HCT116 (cell line): ENCODE measurements around the gene MED9. TPM values are rescaled to one million over a fixed set of nuclear protein-coding genes. Genes with fewer than 3 reads are reported as not detected.
"Not testable (repeated sequence)": the region's sequence is repeated elsewhere in the genome, so short reads cannot be mapped to it uniquely, and the experiment has no call there.

Source experiments
- ATAC-seq: fragments of 200-7000 bp; cut with Tn5 transposase; 2 replicates; pipeline ENCODE4 v1.9.1; 2020; ENCODE audit warnings: mild to moderate bottlenecking, moderate library complexity
- BruUV-seq: library from RNA; stranded (reverse); fragments of 400-500 nt; replicated peaks from 2 replicates; lab custom pipeline; 2021; lab: Mats Ljungman, UMichigan
- CTCF ChIA-PET: fragments of 300-600 bp; sonication (Branson Sonifier 250); formaldehyde crosslinking; loops from one replicate; lab custom pipeline; 2021; ENCODE audit warnings: antibody characterized with exemption; lab: Charles Lee
- POLR2A ChIA-PET: fragments of 300-600, 350-600 bp; sonication (Branson Sonifier 250); formaldehyde crosslinking; loops from one replicate; lab custom pipeline; 2021; ENCODE audit warnings: antibody characterized with exemption; lab: Charles Lee
- RAD21 ChIA-PET, 2 experiments: fragments of 300-600 bp; sonication (Branson Sonifier 250); formaldehyde crosslinking; loops; one replicate each; lab custom pipeline; 2023; ENCODE audit warnings: low total read pairs in 2 of 2; ENCODE audit not compliant: uncharacterized antibody in 2 of 2, unreplicated experiment in 2 of 2, low non-redundant PET in 1 of 2; lab: Charles Lee
- DNase-seq: peaks from one replicate; pipeline ENCODE4 v3.0.0-alpha.2; 2010; ENCODE audit warnings: low read depth, low spot score
- H2AFZ ChIP-seq: fragments of 200-600 bp; shearing (Covaris generic), sonication (generic); 2 replicates; pipeline ENCODE4 v1.6.1; 2017; ENCODE audit warnings: low read depth, mixed run types, mixed read lengths, antibody characterized with exemption, low read length; ENCODE audit not compliant: poor library complexity, severe bottlenecking
- H3K27ac ChIP-seq: 2 replicates; pipeline ENCODE4 v1.5.1; 2012; ENCODE audit warnings: low read depth, low read length
- H3K27me3 ChIP-seq: fragments of 200-600 bp; sonication (generic); 2 replicates; pipeline ENCODE4 v1.6.1; 2016; ENCODE audit warnings: mixed run types, low read length, mixed read lengths; ENCODE audit not compliant: insufficient read depth
- H3K36me3 ChIP-seq, 2 experiments: fragments of 200-500 bp in 1 of 2; fragments of 200-600 bp in 1 of 2; sonication (Bioruptor generic) in 1 of 2; sonication (generic) in 1 of 2; 2 replicates each; pipeline versions ENCODE4 v1.5.1 to v1.6.1; 2014 to 2016; ENCODE audit warnings: low read length in 2 of 2, inconsistent platforms in 1 of 2, mixed read lengths in 1 of 2, mixed run types in 1 of 2; ENCODE audit not compliant: insufficient read depth in 2 of 2, control insufficient read depth in 1 of 2
- H3K4me1 ChIP-seq, 2 experiments: fragments of 200-600 bp in 1 of 2; sonication (generic) in 1 of 2; 2 replicates each; pipeline versions ENCODE4 v1.5.1 to v1.6.1; 2012 to 2017; ENCODE audit warnings: low read length in 2 of 2, inconsistent platforms in 1 of 2, mild to moderate bottlenecking in 1 of 2, mixed read lengths in 1 of 2, mixed run types in 1 of 2, moderate library complexity in 1 of 2; ENCODE audit not compliant: insufficient read depth in 2 of 2, control insufficient read depth in 1 of 2
- H3K4me2 ChIP-seq: fragments of 200-600 bp; sonication (generic); 2 replicates; pipeline ENCODE4 v1.6.1; 2017; ENCODE audit warnings: mixed run types, low read length, mixed read lengths
- H3K4me3 ChIP-seq, 2 experiments: fragments of 200-600 bp in 1 of 2; sonication (generic) in 1 of 2; replicated peaks in 1 of 2; 2 replicates each; pipeline ENCODE4 v1.5.1; 2011 to 2016; ENCODE audit warnings: low read length in 2 of 2, control low read depth in 1 of 2, low read depth in 1 of 2, mild to moderate bottlenecking in 1 of 2, mixed read lengths in 1 of 2, mixed run types in 1 of 2
- H3K79me2 ChIP-seq: fragments of 200-600 bp; sonication (generic); 2 replicates; pipeline ENCODE4 v1.6.1; 2017; ENCODE audit warnings: mild to moderate bottlenecking, mixed run types, low read length, moderate library complexity, mixed read lengths; ENCODE audit not compliant: insufficient read depth
- H3K9ac ChIP-seq: fragments of 200-600 bp; sonication (generic); 2 replicates; pipeline ENCODE4 v1.6.1; 2016; ENCODE audit warnings: low read length, mixed read lengths
- H3K9me2 ChIP-seq: fragments of 200-600 bp; sonication (generic), shearing (Covaris generic); 2 replicates; pipeline ENCODE4 v1.6.1; 2017; ENCODE audit warnings: mixed run types, mild to moderate bottlenecking, moderate library complexity; ENCODE audit not compliant: insufficient read depth
- H3K9me3 ChIP-seq, 2 experiments: fragments of 200-500 bp in 1 of 2; fragments of 200-600 bp in 1 of 2; sonication (Bioruptor generic) in 1 of 2; sonication (generic) in 1 of 2; 2 replicates each; pipeline ENCODE4 v1.6.1; 2014 to 2017; ENCODE audit warnings: low read length in 2 of 2, mixed read lengths in 2 of 2, inconsistent platforms in 1 of 2, low read depth in 1 of 2, mild to moderate bottlenecking in 1 of 2, mixed run types in 1 of 2, moderate library complexity in 1 of 2; ENCODE audit not compliant: control insufficient read depth in 1 of 2, insufficient read depth in 1 of 2
- H4K20me1 ChIP-seq: fragments of 200-600 bp; sonication (generic), shearing (Covaris generic); 2 replicates; pipeline ENCODE4 v1.6.1; 2017; ENCODE audit warnings: mixed run types, mild to moderate bottlenecking, moderate library complexity; ENCODE audit not compliant: insufficient read depth
- CEBPB ChIP-seq: IDR thresholded peaks from 2 replicates; pipeline ENCODE4 v1.6.1; 2012; ENCODE audit warnings: low read depth
- ELF1 ChIP-seq: IDR thresholded peaks from 2 replicates; pipeline ENCODE4 v1.6.1; 2012; ENCODE audit warnings: low read depth, borderline replicate concordance
- EZH2 ChIP-seq: fragments of 200-600 bp; sonication (generic); IDR thresholded peaks from 2 replicates; pipeline ENCODE4 v1.6.1; 2017; ENCODE audit warnings: antibody characterized with exemption, mixed run types
- EZH2phosphoT487 ChIP-seq: fragments of 200-600 bp; IDR thresholded peaks from 2 replicates; pipeline ENCODE4 v1.6.1; 2018; ENCODE audit warnings: antibody characterized with exemption, borderline replicate concordance
- POLR2A ChIP-seq: IDR thresholded peaks from 2 replicates; pipeline ENCODE4 v1.7.0; 2011; ENCODE audit warnings: borderline replicate concordance; ENCODE audit not compliant: insufficient read depth, insufficient read length; ENCODE audit errors: extremely low read depth
- POLR2AphosphoS5 ChIP-seq: IDR thresholded peaks from 2 replicates; pipeline ENCODE4 v1.6.1; 2011; ENCODE audit warnings: mild to moderate bottlenecking, low read depth, low read length, moderate library complexity
- RAD21 ChIP-seq: IDR thresholded peaks from 2 replicates; pipeline ENCODE4 v1.6.1; 2012; ENCODE audit warnings: low read depth, mild to moderate bottlenecking
- SIN3A ChIP-seq: IDR thresholded peaks from 2 replicates; pipeline ENCODE4 v1.6.1; 2012; ENCODE audit warnings: low read depth
- TCF7L2 ChIP-seq: IDR thresholded peaks from 2 replicates; pipeline ENCODE4 v1.7.0; 2011; ENCODE audit warnings: borderline replicate concordance, inconsistent platforms; ENCODE audit not compliant: insufficient read depth, insufficient read length; ENCODE audit errors: extremely low read depth
- YY1 ChIP-seq: IDR thresholded peaks from 2 replicates; pipeline ENCODE4 v1.6.1; 2011; ENCODE audit warnings: low read length, low read depth, moderate library complexity, mild to moderate bottlenecking; ENCODE audit not compliant: insufficient replicate concordance; ENCODE audit errors: extremely low read depth
- ZFX ChIP-seq: fragments of 450-650 bp; IDR thresholded peaks from 2 replicates; pipeline ENCODE4 v1.6.1; 2017
- ZNF274 ChIP-seq: fragments of 200-500 bp; sonication (Bioruptor generic); IDR thresholded peaks from 2 replicates; pipeline ENCODE4 v1.6.1; 2014; ENCODE audit warnings: mild to moderate bottlenecking, low read depth, low read length, inconsistent platforms
- intact Hi-C: fragments of 100-400 bp; cut with micrococcal nuclease; formaldehyde crosslinking; loops from 2 replicates; pipeline ENCODE4 v1.10.0; 2022
- total RNA-seq: library from RNA; stranded (reverse); gene quantifications from one replicate; pipeline ENCODE4 v1.2.1, GENCODE V29; 2021; ENCODE audit not compliant: unreplicated experiment
- TF ChIP-seq, protein P1 (sequence below): IDR thresholded peaks from 2 replicates; pipeline ENCODE4 v1.6.1; 2012

MED9 gene
- total RNA-seq, 1 experiment from 2014 or later, result 13.9 TPM

DNA sequence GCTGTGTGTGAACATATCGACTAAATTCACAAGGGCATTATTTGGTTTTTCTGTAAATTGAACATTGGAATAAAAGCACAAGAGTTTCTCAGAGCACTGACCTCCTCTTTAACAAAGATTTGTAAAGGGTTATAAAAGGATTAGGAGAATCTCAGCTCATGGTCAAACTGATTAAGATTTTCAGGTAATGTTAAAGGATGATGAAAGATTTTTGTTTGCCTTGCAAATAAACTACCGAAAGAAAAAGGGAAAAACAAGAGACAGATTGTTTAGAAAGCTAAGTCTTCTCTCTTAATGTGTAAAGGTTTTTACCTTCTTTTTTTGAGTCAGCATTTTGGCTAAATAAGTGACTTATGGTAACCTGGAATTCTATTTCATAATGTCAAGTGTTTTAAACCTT, 47.6 kb upstream of the MED9 start:
- POLR2A ChIA-PET, result no interaction called here
- Histone ChIP-seq H4K20me1 (no peaks in the 10 kb centered on the region), H3K27me3 (no peaks in the 10 kb centered on the region), H3K4me3 (no peak overlapping the region), H3K27ac (no peak overlapping the region)
- ATAC-seq, result no peak
- DNase-seq, result no peak
- no peak for TF ChIP-seq EZH2
- TF ChIP-seq ZFX, result no peak
- TF ChIP-seq, protein P1, sequence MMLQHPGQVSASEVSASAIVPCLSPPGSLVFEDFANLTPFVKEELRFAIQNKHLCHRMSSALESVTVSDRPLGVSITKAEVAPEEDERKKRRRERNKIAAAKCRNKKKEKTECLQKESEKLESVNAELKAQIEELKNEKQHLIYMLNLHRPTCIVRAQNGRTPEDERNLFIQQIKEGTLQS, result no peak
- TF ChIP-seq EZH2phosphoT487, result no peak
- TF ChIP-seq ELF1, result no peak
- TF ChIP-seq TCF7L2, result no peak
- TF ChIP-seq POLR2AphosphoS5, result no peak
- TF ChIP-seq YY1, result no peak
- no peak for TF ChIP-seq ZNF274
- no peak for TF ChIP-seq RAD21
- no peak for TF ChIP-seq SIN3A
- no peak for TF ChIP-seq POLR2A
- TF ChIP-seq CEBPB, result no peak
- TF ChIP-seq, all 23 proteins: peak for 0
- H3K9ac ChIP-seq, result no peak overlapping the region
- H3K9me2 ChIP-seq, result no peaks in the 10 kb centered on the region
- no peak overlapping the region for H2AFZ ChIP-seq
- no TSS peak for BruUV-seq
- RAD21 ChIA-PET, result no interaction called here
- CTCF ChIA-PET, result no interaction called here
- no peaks in the 10 kb centered on the region for H3K36me3 ChIP-seq
- no peak overlapping the region for H3K4me2 ChIP-seq
- H3K9me3 ChIP-seq, result peaks cover 8 to 10% of the 10 kb centered on the region in 2 experiments; a peak in 3 of 4 replicates
- H3K4me1 ChIP-seq, result no peaks in the 10 kb centered on the region
- intact Hi-C loops, result no loop called here
- H3K79me2 ChIP-seq, result no peaks in the 10 kb centered on the region

DNA sequence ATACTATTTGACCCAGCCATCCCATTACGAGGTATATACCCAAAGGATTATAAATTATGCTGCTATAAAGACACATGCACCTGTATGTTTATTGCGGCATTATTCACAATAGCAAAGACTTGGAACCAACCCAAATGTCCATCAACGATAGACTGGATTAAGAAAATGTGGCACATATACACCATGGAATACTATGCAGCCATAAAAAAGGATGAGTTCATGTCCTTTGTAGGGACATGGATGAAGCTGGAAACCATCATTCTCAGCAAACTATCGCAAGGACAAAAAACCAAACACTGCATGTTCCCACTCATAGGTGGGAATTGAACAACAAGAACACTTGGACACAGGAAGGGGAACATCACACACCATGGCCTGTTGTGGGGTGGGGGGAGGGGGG, 45.9 kb upstream of the MED9 start:
- H3K9me2 ChIP-seq, H3K79me2 ChIP-seq, H3K9me3 ChIP-seq, H3K9ac ChIP-seq, intact Hi-C loops, POLR2A ChIA-PET, H3K36me3 ChIP-seq, BruUV-seq, H2AFZ ChIP-seq, H3K4me2 ChIP-seq, H4K20me1 ChIP-seq, H3K4me3 ChIP-seq, DNase-seq, CTCF ChIA-PET, RAD21 ChIA-PET, H3K4me1 ChIP-seq, H3K27me3 ChIP-seq, ATAC-seq, H3K27ac ChIP-seq: not testable (repeated sequence)
